GM12875 (cell line): ENCODE measurements around the gene CLP1.
A peak's percentile ranks its signal among the peaks of the same experiment; 100 is the strongest.

Experiments used
- H3K4me3 ChIP-seq: one replicate; pipeline ENCODE4 v1.5.1; 2011; ENCODE audit warnings: low read depth, low read length, control low read depth
- CTCF ChIP-seq: IDR thresholded peaks from 2 replicates; pipeline ENCODE4 v1.5.1; 2011; ENCODE audit warnings: low read depth, mild to moderate bottlenecking, control low read depth, inconsistent platforms, low read length, moderate library complexity, borderline replicate concordance; ENCODE audit not compliant: insufficient read depth

The CLP1 gene

GRCh38 chr11:57657194-57658022, at the start of gene CLP1:
Gene CLP1, plus strand, starts transcription at chr11:57657762. Its CDS starts 1,715 bp downstream, at chr11:57659477.
- H3K4me3 ChIP-seq = peak within 1 kb of the TSS; percentile 82
- no peak for TF ChIP-seq CTCF

GRCh38 chr11:57610170-57610569, 47.4 kb upstream of the CLP1 start:
- TF ChIP-seq CTCF = no peak
- no peak overlapping the region for H3K4me3 ChIP-seq

- no peak overlapping the region for H3K4me3 ChIP-seq
- TF ChIP-seq CTCF = no peak
Observed at GRCh38 chr11:57614234-57614772, 43.3 kb upstream of the CLP1 start.

- no peak overlapping the region for H3K4me3 ChIP-seq
- TF ChIP-seq CTCF = no peak
Observed at GRCh38 chr11:57615308-57615707, 42.3 kb upstream of the CLP1 start.

- no peak for TF ChIP-seq CTCF
- H3K4me3 ChIP-seq = no peak overlapping the region
Observed at GRCh38 chr11:57616595-57616994, 41.0 kb upstream of the CLP1 start.

- no peak for TF ChIP-seq CTCF
- no peak overlapping the region for H3K4me3 ChIP-seq
Observed at GRCh38 chr11:57618438-57618837, 39.1 kb upstream of the CLP1 start.

- TF ChIP-seq CTCF = 0 out of 2 replicates have a peak, but pooled peaks have one; percentile 6
- H3K4me3 ChIP-seq = no peak overlapping the region
Observed at GRCh38 chr11:57619331-57619730, 38.2 kb upstream of the CLP1 start.
